Fibroblast of skin of left biceps (primary cell): Measurements from ENCODE around the gene ASXL1.
A peak's percentile ranks its signal among the peaks of the same experiment; 100 is the strongest.
"Not testable (repeated sequence)": the region's sequence is repeated elsewhere in the genome, so short reads cannot be mapped to it uniquely, and the experiment has no call there.

ENCODE experiments used
- DNase-seq, 2 experiments: peaks; one replicate each; pipeline ENCODE4 v3.0.0-alpha.2; 2013; ENCODE audit warnings: low read depth in 2 of 2

Gene ASXL1

DNA sequence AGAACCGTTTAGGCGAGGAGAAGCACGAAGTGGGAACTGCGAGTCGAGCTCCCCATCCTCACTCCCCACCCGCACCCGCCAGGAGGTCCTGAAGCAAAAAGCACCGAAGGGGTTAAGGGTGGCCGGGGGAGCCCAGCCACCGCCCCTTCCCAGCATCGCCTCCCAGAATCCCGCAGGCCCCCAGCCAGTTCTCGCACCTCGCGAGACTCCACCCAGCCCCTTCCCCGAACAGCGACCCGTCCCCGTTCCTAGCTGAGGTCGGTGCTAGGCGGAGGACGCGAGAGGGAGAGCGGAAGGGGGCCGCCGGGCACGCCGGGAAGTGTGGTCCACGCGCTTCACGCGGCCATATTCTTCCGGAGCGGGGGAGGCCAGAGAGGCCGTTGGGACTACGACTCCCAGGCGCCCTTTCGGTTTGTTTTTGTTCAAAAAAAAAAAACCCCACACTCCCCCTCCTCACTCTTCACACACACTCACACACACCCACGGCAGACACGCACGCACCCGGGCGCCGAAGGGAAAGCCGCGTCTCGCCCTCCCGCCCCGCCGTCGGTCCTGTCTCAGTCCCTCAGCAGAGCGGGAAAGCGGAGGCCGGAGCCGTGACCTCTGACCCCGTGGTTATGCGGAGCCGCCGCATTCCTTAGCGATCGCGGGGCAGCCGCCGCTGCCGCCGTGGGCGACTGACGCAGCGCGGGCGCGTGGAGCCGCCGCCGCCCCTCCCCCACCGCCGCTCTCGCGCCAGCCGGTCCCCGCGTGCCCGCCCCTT, at the start of gene ASXL1:
Gene ASXL1 (plus strand): TSS at position 463 of the 763 bp plus-strand sequence. CDS start 445 bp downstream, outside the sequence.
- peak; percentile 96 to 97 for DNase-seq

DNA sequence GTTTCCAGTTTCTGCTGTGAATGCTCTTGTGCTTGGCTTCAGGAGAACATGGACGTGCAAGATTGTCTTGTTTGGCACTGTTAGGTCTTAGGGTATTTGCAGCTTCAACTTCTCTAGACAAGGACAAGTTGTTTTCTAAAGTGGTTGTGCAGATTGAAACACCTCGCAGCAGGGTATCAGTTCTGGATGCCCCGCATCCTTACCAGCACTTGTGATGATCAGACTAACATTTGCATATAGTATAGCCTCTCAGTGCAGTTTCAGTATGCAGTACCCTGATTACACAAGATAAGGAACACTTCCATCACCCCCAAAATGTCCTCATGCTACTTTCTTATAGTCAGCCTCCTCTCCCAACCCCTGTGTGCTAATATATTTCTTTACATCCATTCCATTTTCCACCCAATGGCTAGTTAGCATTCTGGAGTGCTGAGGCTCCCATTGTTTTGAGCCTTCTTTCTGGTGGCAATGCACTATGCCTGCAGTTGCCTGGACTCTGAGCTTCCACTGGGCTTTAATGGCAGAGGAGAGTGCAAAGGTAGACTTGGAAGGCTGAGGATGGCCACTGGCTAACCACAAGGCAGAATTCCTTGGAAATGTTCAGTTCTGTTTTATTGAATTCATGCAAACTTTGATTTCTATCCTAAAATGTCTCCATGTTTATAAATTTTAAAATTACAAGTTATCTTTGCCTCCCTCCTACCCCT, 45.3 kb upstream of the ASXL1 start:
- no peak for DNase-seq

DNA sequence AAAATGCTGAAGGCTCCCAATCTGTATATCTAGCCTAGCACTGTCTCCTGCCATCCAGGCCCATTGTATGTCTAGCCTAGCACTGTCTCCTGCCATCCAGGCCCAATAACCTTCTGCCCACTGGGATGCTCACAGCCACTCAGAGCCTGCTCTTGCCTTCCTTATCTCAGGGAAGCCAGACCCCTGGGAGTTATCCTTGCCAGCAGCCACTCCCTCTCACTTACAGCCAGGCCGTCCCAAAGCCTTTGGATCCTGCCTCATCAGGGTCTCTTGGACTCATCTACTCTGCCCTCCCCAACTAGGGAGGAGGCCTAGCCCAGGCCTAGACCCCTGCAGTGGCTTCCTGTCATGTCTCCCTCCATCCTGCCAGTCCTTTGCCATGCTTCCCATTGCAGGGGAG, 43.4 kb upstream of the ASXL1 start:
- DNase-seq: no peak

DNA sequence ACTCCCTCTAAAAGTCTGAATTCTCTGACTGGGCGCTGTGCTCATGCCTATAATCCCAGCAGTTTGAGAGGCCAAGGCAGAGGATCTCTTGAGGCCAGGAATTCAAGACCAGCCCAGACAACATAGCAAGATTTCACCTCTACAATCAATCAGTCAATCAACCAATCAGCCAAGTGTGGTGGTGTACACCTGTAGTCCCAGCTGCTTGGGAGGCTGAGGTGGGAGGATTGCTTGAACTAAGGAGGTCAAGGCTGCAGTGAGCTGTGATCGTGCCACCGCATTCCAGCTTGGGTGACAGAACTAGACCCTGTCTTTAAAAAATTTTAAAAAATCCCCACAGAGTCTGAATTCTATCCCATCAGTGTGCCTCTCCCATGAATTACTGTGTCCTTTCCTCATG, 42.7 kb upstream of the ASXL1 start:
- DNase-seq: no peak

DNA sequence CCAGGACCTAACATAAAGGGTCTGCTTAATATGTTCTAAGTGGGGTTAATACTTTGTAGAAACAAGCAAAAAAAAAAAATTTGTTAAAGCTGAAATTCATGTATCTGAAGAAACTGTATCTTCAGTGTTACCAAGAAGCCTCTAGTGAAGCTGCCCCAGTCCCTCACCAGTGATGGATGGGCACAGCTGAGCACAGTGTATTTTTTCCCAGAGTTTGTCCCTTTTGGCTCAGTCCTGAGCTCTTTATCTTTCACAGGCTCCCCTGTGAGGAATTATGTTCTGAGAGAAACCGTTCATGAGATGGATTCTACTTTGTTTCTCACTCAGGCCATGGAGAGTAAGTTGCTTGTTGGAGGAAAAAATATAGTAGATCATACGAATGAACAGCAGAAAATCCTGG, 42.2 kb upstream of the ASXL1 start:
- DNase-seq: no peak

DNA sequence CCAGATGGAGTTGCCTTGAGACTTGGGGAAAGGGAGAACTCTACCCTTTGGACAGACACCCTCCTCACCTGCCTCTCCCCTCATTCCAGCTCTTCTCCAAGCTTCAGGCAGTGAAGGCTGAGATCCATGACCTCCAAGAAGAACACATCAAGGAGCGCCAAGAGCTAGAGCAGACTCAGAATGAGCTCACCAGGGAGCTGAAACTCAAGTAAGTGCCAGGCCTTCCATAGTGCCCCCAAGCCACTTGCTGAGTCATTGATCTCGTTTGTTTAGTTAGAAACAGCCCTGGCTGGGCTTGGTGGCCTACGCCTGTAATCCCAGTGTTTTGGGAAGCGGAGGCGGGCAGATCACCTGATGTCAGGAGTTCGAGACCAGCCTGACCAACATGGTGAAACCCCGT, 41.5 kb upstream of the ASXL1 start:
- no peak for DNase-seq

DNA sequence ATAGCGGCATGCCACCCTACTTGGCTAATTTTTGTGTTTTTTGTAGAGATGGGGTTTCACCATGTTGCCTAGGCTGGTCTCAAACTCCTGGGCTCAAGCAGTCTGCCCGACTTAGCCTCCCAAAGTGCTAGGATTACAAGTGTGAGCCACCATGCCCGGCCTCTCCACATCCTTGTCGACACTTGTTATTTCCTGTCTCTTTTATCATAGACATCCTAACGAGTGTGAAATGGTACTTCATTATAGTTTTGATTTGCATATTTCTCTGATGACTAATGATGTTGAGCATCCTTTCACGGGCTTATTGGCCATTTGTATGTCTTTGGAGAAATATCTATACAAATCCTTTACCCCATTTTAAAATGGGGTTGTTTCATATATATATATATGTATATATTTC, 39.0 kb upstream of the ASXL1 start:
- no peak for DNase-seq

DNA sequence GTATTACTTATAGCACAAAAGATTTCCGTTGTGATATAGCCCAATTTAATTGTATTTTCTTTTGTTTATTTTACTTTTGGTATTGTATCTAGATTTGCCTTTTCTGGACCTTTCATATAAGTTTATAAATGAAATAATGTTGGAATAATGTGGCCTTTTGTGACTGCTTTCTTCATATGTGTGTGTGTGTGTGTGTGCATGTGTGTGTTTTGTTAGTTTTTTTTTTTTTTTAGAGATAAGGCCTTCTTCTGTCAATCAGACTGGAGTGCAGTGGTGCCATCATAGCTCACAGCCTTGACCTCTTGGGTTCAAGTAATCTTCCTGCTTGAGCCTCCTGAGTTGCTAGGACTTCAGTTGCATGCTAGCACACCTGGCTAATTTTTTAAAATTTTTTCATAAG, 37.8 kb upstream of the ASXL1 start:
- no peak for DNase-seq

DNA sequence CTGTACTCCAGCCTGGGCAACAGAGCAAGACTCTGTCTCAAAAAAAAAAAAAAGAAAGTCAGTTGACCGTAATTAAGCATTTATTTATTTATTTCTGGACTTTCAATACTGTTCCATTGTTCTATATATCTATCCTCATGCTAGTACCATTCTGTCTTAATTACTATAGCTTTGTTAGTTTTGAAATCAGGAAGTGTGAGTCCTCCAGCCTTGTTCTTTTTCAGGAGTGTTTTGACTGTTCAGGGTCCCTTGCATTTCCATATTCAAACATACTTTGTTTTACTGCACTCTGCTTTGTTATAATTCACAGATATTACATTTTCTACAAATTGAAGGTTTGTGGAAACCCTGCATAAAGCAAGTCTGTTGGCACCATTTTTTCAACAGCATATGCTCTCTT, 36.7 kb upstream of the ASXL1 start:
- no peak for DNase-seq

DNA sequence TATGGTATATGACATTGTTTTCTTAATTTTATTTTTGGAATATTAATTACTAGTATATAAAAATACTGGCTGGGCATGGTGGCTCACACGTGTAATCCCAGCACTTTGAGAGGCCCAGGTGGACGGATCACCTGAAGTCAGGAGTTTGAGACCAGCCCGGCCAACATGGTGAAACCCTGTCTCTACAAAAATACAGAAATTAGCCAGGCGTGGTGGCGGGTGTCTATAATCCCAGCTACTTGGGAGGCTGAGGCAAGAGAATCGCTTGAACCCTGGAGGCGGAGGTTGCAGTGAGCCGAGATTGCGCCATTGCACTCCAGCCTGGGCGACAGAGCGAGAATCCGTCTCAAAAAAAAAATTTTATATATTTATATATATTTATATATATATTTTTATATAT, 35.9 kb upstream of the ASXL1 start:
- DNase-seq: not testable (repeated sequence)

DNA sequence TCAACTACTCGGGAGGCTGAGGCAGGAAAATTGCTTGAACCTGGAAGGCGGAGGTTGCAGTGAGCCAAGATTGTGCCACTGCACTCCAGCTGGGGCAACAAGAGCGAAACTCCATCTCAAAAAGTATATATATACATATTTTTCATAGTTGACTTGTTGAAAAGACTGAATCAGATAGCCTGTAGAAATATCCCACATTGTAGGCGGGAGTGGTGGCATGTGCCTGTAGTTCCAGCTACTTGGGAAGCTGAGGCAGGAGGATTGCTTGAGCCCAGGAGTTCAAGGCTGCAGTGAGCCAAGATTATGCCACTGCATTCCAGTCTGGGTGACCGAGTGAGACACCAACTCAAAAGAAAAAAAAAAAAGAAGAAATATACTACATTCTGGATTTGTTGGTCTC, 34.4 kb upstream of the ASXL1 start:
- not testable (repeated sequence) for DNase-seq

DNA sequence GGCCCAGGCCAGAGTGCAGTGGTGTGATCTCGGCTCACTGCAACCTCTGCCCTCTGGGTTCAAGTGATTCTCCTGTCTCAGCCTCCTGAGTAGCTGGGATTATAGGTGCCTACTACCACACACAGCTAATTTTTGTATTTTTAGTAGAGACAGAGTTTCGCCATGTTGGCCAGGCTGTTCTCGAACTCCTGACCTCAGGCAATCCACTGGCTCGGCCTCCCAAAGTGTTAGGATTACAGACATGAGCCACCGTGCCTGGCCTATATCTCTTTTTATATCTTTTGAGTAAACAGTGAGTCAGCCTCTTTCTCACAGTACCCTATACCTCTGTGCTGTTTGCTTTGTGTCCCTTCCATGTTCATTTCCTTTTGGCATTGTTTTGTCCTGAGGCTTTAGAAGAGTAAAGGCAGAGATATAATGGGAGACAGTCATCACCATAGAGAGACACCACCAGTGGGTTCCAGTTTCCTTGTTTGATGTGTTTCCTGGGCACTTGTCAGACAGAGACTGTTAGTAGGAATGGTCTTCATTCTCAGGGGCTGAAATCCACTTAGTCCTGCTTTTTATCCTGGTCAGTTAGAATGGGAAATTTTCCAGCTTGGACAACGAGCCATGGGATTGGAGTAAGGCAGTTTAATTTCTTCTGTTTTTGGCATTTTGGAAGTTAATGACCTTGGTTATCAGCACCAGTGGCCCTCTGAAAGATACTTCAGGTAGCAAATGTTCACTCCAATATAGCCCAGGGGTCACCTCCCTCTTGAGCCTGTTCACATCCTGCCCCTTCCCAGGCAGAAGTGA, 32.2 kb upstream of the ASXL1 start:
- DNase-seq: no peak

DNA sequence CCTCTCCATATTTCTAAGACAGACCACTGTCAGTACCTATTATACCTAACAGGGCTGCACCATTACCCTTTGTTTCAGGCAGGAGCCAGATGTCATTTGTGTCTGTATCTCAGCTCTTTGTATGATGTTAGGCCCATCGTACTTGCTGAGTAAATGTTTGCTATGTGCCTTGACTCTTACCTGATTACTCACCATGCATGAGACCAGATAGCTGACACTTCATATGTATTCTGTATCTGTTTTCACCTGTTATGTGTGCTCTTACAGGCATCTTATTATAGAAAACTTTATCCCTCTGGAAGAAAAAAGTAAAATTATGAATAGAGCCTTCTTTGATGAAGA, 31.7 kb upstream of the ASXL1 start:
- DNase-seq: no peak

DNA sequence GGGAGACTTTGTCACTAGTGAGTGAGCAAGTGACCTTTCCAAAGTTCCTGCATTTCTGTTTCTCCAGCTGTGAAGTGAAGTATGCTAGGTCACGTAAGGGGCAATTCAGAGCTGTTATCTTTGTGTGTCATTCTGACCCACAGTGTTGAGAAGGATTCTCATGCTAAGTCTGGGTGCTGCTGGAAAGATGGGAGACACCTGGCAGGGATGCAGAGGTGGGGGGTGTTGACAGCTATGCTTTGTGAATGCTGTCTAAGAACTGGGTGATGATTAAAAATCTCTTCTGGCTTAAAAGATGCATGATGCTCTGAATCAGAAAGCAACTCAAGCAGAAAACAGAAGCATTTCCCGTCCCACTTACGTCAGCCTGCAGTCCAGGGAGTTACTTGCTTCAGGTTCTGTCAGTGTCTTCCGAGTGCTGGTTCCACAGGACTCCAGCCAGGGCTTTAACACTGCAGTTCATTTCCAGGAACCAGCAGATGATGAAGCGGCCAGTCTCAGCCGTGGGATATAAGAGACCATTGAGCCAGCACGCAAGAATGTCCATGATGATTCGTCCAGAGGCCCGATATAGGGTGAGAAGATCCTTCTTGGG, 30.9 kb upstream of the ASXL1 start:
- DNase-seq: no peak

DNA sequence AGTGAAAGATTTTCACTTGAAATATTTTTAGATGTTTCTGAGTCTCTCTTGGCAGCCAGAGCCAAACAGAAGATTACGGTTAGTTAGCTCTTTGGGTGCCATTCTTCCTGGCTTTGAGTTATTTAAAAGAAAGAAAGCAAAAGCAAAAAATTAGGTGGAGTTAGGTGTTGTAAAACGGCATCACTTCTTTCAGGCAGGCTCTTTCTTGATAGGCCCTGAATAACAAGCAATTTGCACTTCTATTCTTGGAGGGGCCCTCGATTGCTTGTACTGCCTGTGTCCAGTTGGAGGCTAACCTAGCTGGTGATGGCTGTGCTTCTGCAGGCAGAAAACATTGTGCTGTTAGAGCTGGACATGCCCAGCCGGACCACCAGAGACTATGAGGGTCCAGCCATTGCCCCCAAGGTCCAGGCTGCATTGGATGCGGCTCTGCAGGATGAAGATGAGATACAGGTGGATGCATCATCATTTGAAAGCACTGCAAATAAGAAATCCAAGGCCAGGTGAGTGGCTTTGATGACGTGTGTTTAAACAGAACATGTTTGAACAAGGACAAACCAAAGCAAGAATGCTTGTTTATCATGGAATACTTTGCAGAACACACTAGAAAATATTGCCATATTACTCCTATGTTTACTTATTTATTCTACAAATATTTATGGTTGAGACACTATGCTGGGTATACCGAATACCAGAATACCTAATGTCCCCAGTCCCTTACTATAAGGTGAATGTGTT, 28.1 kb upstream of the ASXL1 start:
- DNase-seq: no peak

DNA sequence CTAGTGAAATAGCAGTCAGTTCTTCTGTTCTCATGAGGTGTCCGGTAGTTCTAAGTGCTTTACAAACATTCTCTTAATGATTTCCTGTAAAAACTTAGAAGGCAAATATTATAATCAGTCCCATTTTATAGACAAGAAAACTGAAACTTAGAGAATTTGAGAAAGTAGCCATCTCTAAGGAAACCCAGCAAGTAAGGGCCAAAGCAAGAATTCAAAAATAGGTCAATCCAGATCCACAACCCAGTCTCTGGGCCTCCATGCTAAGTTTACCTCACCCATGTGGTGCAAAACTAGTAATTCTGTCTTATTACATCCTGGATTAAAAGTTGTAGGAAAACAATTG, 27.6 kb upstream of the ASXL1 start:
- no peak for DNase-seq

DNA sequence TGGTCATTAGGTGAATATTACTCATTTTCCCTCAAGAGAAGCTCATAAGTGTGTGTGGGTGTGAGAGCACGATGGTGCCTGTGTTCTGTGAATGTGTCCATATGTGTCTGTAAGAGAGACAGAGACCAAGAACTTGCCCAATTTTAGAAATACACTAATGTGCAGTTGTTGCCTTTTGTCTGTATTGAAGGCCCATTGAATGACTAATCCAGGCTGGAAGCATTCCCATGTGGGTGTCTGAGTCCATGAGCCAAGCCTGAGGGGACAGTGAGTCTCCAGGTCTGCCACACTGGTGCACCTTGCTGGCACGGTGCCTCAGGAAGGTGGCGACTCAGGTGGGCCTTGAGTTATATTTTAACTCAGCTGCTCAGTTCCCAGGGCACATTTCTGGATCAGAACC, 25.5 kb upstream of the ASXL1 start:
- no peak for DNase-seq

DNA sequence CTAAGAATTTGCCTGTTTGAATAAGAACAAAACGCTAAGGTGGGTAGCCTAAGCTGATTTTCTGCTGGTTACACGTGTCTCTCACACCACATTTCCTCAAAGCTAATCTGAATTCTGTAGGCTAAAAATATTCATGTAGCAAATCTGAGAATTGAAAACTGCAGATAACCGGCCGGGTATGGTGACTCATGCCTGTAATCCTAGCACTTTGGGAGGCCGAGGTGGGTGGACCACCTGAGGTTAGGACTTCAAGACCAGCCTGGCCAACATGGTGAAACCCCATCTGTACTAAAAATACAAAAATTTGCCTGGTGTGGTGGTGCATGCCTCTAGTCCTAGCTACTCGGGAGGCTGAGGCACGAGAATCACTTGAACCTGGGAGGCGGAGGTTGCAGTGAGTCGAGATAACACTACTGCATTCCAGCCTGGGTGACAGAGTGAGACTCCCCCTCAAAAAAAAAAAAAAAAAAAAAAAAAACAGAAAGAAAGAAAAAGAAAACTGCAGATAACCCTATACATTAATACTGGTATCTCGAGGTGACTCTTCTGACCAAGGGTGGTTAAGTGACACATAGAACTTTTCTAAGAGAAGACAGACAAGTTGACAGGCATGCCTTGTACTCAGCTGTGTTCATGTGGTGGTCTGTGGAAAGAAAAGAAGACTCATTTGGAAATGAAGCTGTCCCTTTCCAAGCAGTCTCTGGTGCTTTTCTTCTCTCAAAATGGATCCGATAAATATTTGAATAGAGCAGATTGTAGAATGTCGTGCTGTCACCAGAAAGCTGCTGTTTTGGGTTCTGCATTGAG, 24.7 kb upstream of the ASXL1 start:
- DNase-seq: no peak

DNA sequence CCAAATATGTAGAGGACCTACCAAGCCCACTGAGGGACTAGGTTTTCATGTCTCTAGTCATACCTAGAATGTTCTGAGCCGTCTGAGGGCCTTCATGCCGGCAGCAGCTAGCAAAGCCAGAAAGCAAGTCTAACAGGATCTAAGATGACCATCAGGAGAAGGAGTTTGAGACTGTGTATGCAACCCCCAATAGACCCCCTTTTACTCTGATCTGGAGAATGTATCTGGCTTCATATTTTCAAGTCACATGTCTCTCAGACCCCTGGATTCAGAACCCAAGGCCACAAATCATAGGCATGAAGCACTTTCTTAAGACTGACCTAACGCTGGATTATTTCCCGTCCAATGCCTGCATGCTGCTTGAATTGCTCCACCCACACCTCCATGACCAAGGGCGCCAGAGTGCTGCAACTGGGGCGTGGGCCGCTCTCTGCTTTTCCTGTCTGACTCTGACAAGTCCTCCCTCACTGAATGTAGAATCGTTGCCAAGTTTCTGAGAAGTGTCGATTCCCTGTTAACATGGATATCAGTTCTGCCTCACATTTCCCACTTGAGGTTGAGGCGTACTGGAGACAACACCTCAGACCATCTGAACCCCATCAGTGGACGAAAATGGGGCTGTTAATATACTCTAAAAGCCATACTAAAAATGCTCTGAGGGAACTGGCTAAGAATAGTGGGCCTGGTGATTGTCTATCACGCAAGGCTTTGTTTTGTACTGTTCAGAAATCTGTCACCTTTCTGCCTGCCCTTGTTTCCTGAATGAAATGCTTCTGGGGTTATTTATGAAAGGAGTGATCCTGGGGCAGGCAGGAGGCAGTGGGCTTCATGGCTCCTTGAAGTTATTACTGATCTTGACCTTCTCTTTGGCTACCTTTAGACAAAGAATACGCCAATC, 23.9 kb upstream of the ASXL1 start:
- no peak for DNase-seq

DNA sequence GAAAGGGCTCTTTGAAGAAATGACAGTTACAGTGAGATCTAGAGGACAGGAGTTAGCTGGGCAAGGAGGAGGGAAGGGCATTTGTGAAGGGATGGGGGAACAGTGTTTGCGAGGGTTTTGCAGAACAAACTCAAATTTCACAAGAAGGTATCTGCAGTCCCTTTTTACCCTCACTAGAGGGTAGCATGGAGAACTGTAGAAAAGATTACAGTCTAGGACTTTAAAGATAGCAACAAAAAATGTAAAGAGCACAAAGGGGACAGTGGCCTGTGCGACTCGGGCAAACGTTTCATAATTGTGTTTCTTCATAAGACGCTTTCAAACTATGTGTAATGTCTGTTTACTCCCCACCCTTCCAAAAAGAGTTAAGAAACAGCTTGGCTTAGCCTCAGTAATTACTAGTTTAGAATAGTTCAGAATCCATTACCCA, 21.2 kb upstream of the ASXL1 start:
- no peak for DNase-seq
